HG03025 (cell line): ENCODE data around the gene NCAN.

Experiments
- ATAC-seq: cut with Tn5 transposase; IDR thresholded peaks from one replicate; pipeline ENCODE4 v1.9.1; 2021; ENCODE audit warnings: mild to moderate bottlenecking, moderate library complexity; ENCODE audit not compliant: unreplicated experiment, low FRiP score

Gene NCAN

GRCh38 chr19:19278315-19278714 is 66.6 kb downstream of the NCAN start:
- ATAC-seq: no peak

- no peak for ATAC-seq
Observed at GRCh38 chr19:19279062-19279612, 67.4 kb downstream of the NCAN start.

- ATAC-seq: no peak
Observed at GRCh38 chr19:19279853-19280252, 68.1 kb downstream of the NCAN start.

GRCh38 chr19:19280561-19280960 is 68.8 kb downstream of the NCAN start:
- no peak for ATAC-seq

- ATAC-seq: no peak
Observed at GRCh38 chr19:19285686-19286085, 73.9 kb downstream of the NCAN start.

GRCh38 chr19:19292607-19293006 is 80.8 kb downstream of the NCAN start:
- ATAC-seq: no peak

- no peak for ATAC-seq
Observed at GRCh38 chr19:19294914-19295313, 83.2 kb downstream of the NCAN start.

- no peak for ATAC-seq
Observed at GRCh38 chr19:19296953-19297689, 85.4 kb downstream of the NCAN start.

- ATAC-seq: no peak
Observed at GRCh38 chr19:19297759-19298158, 86.0 kb downstream of the NCAN start.

GRCh38 chr19:19300613-19301012 is 88.9 kb downstream of the NCAN start:
- no peak for ATAC-seq
